HG03439 (cell line): ENCODE data around the gene MBTPS2.

Experiments used
- ATAC-seq: cut with Tn5 transposase; IDR thresholded peaks from one replicate; pipeline ENCODE4 v1.9.1; 2021; ENCODE audit warnings: mild to moderate bottlenecking, moderate library complexity; ENCODE audit not compliant: unreplicated experiment

MBTPS2 gene

DNA sequence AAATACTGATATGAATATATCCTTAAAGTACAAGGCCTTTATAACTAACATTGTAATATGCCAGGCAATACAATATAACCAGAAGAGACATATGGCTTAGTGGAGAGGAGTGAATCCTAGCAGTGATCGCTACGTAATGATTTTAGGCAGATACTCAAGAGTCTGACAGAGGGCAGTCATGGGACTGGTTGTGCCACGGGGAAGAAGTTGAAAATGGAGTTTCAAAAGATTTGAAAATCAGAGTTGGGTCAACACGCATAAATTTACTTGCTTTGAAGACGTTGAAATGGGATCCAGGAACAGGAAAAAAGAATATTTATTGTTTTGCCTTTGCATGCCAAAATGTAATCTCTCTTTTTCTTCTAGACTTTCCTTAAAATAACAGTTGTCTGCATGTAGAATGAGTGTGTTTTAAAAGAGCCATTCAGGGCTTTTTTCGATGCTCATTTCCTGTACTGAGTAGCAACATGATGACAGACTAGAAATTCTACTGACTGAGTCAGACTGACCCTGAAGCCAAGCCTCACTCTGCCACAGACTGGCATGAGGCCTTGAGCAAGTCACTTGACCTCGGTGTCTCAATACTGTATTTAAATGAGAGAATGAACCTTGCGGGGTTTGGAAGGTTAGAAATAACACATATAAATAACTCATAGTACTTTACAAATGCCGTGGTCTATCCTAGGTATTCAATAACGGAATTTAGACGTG lies 93.0 kb downstream of the MBTPS2 start:
- no peak for ATAC-seq

DNA sequence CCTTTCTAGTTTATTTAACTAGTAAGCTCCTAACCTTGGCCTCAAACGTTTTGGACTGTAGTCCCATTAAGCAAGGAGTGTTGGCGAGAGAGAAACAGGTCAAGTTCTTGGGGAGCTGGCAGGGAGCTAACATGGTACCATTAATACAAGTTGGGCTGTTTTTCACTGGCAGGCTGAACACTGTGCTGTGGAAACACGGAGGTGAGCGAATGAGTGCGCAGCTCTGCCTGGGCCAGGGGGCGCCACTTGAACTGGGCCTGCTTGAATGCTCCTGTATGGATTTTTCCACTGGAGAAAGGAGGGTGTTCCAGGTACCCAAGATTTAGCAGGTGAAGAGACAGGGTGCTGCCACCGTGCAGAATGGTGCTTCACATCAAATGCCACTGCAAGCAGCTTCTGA lies 93.7 kb downstream of the MBTPS2 start:
- no peak for ATAC-seq

DNA sequence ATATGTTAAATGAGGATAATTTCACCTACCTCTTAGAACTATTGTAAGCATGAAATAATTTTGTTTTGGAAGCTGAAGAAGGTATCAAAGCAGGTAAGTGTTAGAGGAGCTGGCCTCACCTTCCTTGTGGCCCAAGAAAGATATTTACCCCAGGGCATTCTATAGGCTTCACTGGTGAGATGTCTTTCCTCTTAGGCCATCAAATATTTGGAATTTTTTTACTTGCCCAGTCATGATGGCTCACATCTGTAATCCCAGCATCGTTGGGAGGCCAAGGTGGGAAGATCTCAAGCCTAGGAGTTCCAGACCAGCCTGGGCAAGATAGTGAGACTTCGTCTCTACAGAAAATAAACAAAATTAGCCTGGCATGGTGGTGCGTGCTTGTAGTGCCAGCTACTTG lies 95.0 kb downstream of the MBTPS2 start:
- no peak for ATAC-seq
